ENCODE data around the gene C10orf67. TPM values are rescaled to one million over a fixed set of nuclear protein-coding genes. Genes with fewer than 3 reads are reported as not detected.

The C10orf67 gene
- total RNA-seq, 1 experiment from 2014 or later, result not detected

DNA sequence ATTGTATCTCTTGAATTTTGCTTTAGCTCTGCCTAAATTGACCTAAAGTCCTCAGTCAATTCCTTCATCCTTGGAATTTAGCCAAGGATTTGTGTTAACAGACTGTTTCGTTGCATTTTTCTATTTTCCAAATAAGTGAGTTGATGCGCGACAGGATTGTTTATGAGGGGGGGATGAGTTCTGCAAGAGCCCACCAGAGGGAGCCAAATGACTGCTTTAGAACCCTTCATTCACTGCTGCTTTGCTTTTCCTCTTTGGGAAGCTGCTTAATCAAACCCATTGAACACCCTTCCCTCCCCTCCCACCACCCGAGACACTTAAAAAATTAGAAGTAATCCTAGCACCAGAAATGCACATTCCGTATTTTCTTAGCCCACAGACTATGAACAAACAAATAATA, 186.2 kb downstream of the C10orf67 start:
- Histone ChIP-seq H3K23ac (ENCODE audit: insufficient read length, low read depth, low read length) (no peak overlapping the region), H3K27ac (ENCODE audit: insufficient read length, low read depth, low read length) (no peak overlapping the region), H3K23me2 (ENCODE audit: insufficient read length, low read depth, low read length, poor library complexity, severe bottlenecking) (no peaks in the 10 kb centered on the region), H3K4ac (ENCODE audit: low read depth, low read length) (no peak overlapping the region), H2BK15ac (ENCODE audit: low read depth, low read length) (no peak overlapping the region), H4K5ac (ENCODE audit: insufficient read length, low read depth, low read length) (no peak overlapping the region), H2AFZ (ENCODE audit: low read length) (no peak overlapping the region), H3K9ac (ENCODE audit: extremely low read depth, insufficient read length, low read length) (no peak overlapping the region), H3K9me3 (ENCODE audit: control insufficient read depth, low read depth, low read length) (no peaks in the 10 kb centered on the region), H3K79me2 (ENCODE audit: insufficient read depth, low read length) (no peaks in the 10 kb centered on the region), H4K91ac (ENCODE audit: insufficient read length, low read depth, low read length) (no peak overlapping the region), H3K79me1 (ENCODE audit: insufficient read depth, low read depth, low read length, poor library complexity, severe bottlenecking) (no peaks in the 10 kb centered on the region), H2AK5ac (ENCODE audit: insufficient read length, low read length) (no peak overlapping the region), H3K4me1 (ENCODE audit: insufficient read depth, low read length) (no peaks in the 10 kb centered on the region), H3K4me2 (ENCODE audit: insufficient read depth, insufficient read length, low read length) (peak overlapping the region; percentile 36), H3T11ph (ENCODE audit: low read length) (no peak overlapping the region), H3K27me3 (ENCODE audit: insufficient read depth, low read length) (no peaks in the 10 kb centered on the region; the same call in 1 of the 2 replicates), H2BK120ac (ENCODE audit: low read depth, low read length, poor library complexity, severe bottlenecking) (no peak overlapping the region), H2BK12ac (ENCODE audit: insufficient read length, low read depth, low read length) (no peak overlapping the region), H2BK5ac (ENCODE audit: insufficient read length, low read length) (no peak overlapping the region), H3K56ac (ENCODE audit: insufficient read length, low read depth, low read length) (no peak overlapping the region), H3K18ac (ENCODE audit: insufficient read length, low read depth, low read length) (no peak overlapping the region), H4K20me1 (ENCODE audit: control insufficient read depth, insufficient read depth, insufficient read length) (no peaks in the 10 kb centered on the region), H3K14ac (ENCODE audit: insufficient read depth, low read length) (no peak overlapping the region), H4K8ac (replicated peaks; ENCODE audit: insufficient read length, low read depth, low read length) (no peak overlapping the region), H2BK20ac (ENCODE audit: low read depth, low read length, poor library complexity, severe bottlenecking) (no peak overlapping the region)
- H3K4me1 Mint-ChIP-seq, result peaks cover 8 to 9% of the 10 kb centered on the region in 2 experiments; a peak in 2 of 4 replicates
- peak overlapping the region in 1 of 2 experiments; percentile 31; a peak in 3 of 5 replicates for H3K4me3 Mint-ChIP-seq
- H3K36me3 Mint-ChIP-seq (ENCODE audit: insufficient read depth in 1 of 3, low read depth in 3 of 3), result no peaks in the 10 kb centered on the region
- no peak overlapping the region; a peak in 1 of 7 replicates for H3K27ac Mint-ChIP-seq
- H3K9me3 Mint-ChIP-seq, result no peaks in the 10 kb centered on the region
- peak; percentile 51 for DNase-seq
- TF ChIP-seq, protein P1, sequence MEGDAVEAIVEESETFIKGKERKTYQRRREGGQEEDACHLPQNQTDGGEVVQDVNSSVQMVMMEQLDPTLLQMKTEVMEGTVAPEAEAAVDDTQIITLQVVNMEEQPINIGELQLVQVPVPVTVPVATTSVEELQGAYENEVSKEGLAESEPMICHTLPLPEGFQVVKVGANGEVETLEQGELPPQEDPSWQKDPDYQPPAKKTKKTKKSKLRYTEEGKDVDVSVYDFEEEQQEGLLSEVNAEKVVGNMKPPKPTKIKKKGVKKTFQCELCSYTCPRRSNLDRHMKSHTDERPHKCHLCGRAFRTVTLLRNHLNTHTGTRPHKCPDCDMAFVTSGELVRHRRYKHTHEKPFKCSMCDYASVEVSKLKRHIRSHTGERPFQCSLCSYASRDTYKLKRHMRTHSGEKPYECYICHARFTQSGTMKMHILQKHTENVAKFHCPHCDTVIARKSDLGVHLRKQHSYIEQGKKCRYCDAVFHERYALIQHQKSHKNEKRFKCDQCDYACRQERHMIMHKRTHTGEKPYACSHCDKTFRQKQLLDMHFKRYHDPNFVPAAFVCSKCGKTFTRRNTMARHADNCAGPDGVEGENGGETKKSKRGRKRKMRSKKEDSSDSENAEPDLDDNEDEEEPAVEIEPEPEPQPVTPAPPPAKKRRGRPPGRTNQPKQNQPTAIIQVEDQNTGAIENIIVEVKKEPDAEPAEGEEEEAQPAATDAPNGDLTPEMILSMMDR (conservative IDR thresholded peaks at IDR 0.05), result peak; percentile 86
- H3K27me3 Mint-ChIP-seq (ENCODE audit: low read depth), result peaks cover 67% of the 10 kb centered on the region
- no CpG with 5 or more reads among the region's 5 CpGs for WGBS (ENCODE audit: extremely low coverage, insufficient read length, low lambda C conversion rate)

Data from H9 (cell line).